ENCODE results near the gene IVD.

Gene IVD

DNA sequence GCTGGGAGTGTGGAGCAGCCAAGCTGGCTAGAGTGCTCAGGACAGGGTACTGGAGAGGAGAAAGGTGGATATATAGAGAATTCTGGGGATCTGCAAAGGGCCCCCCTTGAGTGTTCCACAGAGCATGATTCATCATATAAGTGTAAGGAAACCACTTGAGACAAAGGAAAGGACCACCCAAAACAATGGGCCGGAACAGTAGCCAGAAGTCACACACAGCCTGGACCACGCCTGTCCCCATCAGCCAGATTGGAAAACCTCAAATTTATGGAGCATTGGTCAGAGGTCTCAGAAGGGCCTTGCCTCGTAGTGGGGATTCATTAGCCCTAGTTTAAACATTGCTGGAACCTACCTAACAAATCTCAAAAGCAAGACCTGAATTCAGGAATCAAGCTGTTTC, 28.0 kb upstream of the IVD start:
- TF ChIP-seq, protein P1, sequence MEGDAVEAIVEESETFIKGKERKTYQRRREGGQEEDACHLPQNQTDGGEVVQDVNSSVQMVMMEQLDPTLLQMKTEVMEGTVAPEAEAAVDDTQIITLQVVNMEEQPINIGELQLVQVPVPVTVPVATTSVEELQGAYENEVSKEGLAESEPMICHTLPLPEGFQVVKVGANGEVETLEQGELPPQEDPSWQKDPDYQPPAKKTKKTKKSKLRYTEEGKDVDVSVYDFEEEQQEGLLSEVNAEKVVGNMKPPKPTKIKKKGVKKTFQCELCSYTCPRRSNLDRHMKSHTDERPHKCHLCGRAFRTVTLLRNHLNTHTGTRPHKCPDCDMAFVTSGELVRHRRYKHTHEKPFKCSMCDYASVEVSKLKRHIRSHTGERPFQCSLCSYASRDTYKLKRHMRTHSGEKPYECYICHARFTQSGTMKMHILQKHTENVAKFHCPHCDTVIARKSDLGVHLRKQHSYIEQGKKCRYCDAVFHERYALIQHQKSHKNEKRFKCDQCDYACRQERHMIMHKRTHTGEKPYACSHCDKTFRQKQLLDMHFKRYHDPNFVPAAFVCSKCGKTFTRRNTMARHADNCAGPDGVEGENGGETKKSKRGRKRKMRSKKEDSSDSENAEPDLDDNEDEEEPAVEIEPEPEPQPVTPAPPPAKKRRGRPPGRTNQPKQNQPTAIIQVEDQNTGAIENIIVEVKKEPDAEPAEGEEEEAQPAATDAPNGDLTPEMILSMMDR (IDR thresholded peaks at IDR 0.05; ENCODE audit: low read depth, low read length) = no peak

DNA sequence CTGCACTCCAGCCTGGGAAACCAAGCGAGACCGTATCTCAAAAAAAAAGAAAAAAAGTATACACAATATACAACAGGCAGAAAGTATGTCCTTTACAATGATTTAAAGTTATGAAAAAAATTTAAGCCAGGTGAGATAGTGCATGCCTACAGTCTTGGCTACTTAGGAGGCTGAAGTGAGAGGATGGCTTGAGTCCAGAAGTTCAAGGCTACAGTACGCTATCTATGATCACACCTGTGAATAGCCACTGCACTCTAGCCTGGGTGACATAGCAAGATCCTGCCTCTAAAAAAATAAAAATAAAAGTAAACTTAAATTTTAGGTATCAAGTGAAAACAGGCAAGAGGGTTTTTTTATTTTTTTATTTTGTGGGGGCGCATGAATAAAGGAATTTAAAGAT, 26.2 kb upstream of the IVD start:
- no peak for DNase-seq (ENCODE audit: low read depth in 2 of 2)
- TF ChIP-seq, protein P1 (IDR thresholded peaks at IDR 0.05; ENCODE audit: low read depth, low read length) = no peak
- no peak overlapping the region for H3K4me3 ChIP-seq (replicated peaks in 1 of 2; ENCODE audit: low read depth in 2 of 2, low read length in 2 of 2)

More for the DNA sequence above, 28.0 kb upstream of the IVD start:
- no peak for DNase-seq (ENCODE audit: low read depth in 2 of 2)
- no peak overlapping the region for H3K4me3 ChIP-seq (replicated peaks in 1 of 2; ENCODE audit: low read depth in 2 of 2, low read length in 2 of 2)

DNA sequence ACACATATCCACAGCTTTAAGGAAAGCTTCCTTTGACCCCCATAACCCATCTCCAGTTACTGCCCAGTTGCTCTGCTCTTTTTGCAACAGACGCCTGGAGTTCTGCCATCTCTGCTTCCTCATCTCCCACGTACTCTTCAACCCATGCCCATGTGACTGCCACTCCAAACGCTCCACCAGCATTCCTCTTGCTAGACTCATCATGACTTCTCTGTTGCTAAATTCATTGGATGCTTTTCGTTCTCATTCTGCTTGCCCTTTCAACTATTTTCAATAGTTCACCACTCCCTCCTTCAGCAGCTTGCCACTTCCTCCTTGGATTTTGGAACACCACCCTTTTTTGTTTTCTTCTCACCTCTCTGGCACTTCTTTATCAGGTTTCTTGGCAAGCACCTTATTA, 25.7 kb upstream of the IVD start:
- no peak overlapping the region for H3K4me3 ChIP-seq (replicated peaks in 1 of 2; ENCODE audit: low read depth in 2 of 2, low read length in 2 of 2)
- DNase-seq (ENCODE audit: low read depth in 2 of 2) = peak; percentile 99
- TF ChIP-seq, protein P1 (IDR thresholded peaks at IDR 0.05; ENCODE audit: low read depth, low read length) = no peak

DNA sequence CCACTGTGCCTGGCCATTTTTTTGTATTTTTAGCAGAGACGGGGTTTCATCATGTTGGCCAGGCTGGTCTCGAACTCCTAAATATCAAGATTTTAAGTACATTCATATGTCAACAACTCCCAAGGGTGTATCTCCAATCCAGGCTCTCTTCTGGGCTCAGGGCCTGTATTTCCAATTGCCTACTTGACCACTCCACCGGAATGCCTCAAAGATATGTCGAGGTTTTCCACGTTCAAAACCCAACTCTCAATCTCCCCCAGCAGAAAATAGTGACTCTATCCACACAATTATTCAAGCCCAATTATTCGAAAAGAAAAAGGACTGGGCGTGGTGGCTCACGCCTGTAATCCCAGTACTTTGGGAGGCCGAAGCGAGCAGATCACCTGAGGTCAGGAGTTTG, 25.0 kb upstream of the IVD start:
- H3K4me3 ChIP-seq (replicated peaks in 1 of 2; ENCODE audit: low read depth in 2 of 2, low read length in 2 of 2) = no peak overlapping the region
- TF ChIP-seq, protein P1 (IDR thresholded peaks at IDR 0.05; ENCODE audit: low read depth, low read length) = no peak
- no peak for DNase-seq (ENCODE audit: low read depth in 2 of 2)

DNA sequence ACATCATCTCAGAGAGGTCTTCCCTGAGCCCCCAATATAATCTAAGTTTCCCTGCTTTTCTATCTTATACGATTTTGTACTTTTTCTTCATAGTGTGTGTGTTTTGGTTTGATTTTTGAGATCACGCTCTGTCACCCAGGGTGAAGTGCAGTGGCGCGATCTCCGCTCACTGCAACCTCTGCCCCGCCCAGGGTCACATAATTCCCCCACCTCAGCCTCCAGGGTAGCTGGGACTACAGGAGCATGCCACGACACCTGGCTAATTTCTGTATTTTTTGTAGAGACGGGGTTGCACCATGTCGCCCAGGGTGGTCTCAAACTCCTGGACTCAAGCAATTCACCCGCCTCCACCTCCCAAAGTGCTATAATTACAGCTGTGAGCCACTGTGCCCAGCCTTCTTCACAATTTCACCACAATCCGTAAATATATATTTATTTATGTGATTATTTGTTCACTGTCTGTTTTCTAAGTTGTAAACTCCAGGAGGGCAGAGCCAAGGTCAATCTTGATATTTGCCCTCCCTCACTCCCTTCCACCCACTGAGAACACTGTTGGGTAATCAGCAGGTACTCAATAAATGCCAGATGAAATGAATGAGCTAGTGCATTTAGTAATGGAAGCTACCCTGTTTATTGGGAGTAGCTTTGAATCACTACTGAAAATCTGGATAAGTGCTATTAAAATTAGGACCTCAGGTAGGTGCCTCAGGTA, 23.6 kb upstream of the IVD start:
- no peak for DNase-seq (ENCODE audit: low read depth in 2 of 2)
- TF ChIP-seq, protein P1 (IDR thresholded peaks at IDR 0.05; ENCODE audit: low read depth, low read length) = no peak
- H3K4me3 ChIP-seq (replicated peaks in 1 of 2; ENCODE audit: low read depth in 2 of 2, low read length in 2 of 2) = no peak overlapping the region

DNA sequence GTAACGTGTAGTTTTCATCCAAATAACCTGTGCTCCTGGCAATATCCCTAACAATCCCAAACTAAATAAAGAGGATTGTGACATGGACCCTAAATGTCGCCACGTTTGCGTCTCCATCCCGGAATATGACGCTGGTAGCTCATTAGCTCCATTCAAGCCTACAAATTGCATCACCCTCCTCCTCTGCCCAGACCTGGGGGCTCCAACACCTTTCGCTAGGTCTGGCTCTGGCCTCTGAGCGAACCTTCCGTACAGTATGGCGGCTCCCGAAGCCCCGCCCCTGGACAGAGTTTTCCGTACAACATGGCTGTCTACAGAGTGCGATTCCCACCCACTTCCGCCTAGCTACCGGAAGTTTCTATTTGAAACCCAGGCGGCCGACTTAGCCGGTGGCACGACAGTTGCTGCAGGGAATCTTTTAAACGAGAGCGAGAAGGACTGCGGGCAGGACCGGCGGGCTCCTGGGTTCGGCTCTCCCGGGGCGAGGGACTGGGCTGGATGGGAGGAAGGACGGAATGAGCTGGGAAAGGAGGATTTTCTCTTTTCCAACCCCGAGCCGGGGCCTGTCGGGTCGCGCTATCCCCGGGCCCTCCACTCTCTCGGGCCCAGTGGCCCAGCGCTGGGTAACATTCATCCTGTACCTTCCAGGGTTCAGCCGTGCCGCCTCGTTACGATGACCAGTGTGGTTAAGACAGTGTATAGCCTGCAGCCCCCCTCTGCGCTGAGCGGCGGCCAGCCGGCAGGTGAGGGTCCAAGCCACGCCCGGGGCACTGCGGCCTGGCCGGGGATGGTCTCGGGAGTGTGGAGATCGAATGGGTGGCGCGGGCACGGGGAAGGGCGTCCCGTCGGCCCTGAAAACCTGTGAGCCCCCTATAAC, 22.8 kb upstream of the IVD start, which contains the start of gene KNSTRN:
KNSTRN (plus strand) TSS at position 142 of the 877 bp plus-strand sequence; CDS start at position 257, 115 bp downstream.
- TF ChIP-seq, protein P1 (IDR thresholded peaks at IDR 0.05; ENCODE audit: low read depth, low read length) = no peak
- DNase-seq (ENCODE audit: low read depth in 2 of 2) = peak; percentile 94 to 95

More for the DNA sequence above, 22.8 kb upstream of the IVD start, which contains the start of gene KNSTRN:
- H3K4me3 ChIP-seq (replicated peaks in 1 of 2; ENCODE audit: low read depth in 2 of 2, low read length in 2 of 2) = peak within 1 kb of the TSS; percentile 86 to 90
